Glutamatergic neuron (in vitro differentiated cells): Measurements from ENCODE around the gene NOCT. TPM values are rescaled to one million over a fixed set of nuclear protein-coding genes. Genes with fewer than 3 reads are reported as not detected.
"Not testable (repeated sequence)": the region's sequence is repeated elsewhere in the genome, so short reads cannot be mapped to it uniquely, and the experiment has no call there.

Experiments
- DNase-seq: peaks from one replicate; pipeline ENCODE4 v3.0.0; 2022
- H3K27ac Mint-ChIP-seq: one replicate; pipeline ENCODE4 v1.8.0; 2020; ENCODE audit warnings: mild to moderate bottlenecking, mixed read lengths, inconsistent platforms; ENCODE audit not compliant: unreplicated experiment
- H3K27me3 Mint-ChIP-seq: one replicate; pipeline ENCODE4 v1.8.0; 2020; ENCODE audit warnings: mild to moderate bottlenecking, moderate library complexity, mixed read lengths, inconsistent platforms; ENCODE audit not compliant: unreplicated experiment
- H3K36me3 Mint-ChIP-seq: one replicate; pipeline ENCODE4 v1.8.0; 2020; ENCODE audit warnings: mild to moderate bottlenecking, mixed read lengths, inconsistent platforms; ENCODE audit not compliant: unreplicated experiment
- H3K4me1 Mint-ChIP-seq: one replicate; pipeline ENCODE4 v1.8.0; 2020; ENCODE audit warnings: mild to moderate bottlenecking, low read depth, mixed read lengths, inconsistent platforms; ENCODE audit not compliant: unreplicated experiment
- H3K4me3 Mint-ChIP-seq: one replicate; pipeline ENCODE4 v1.8.0; 2020; ENCODE audit warnings: mild to moderate bottlenecking, mixed read lengths, inconsistent platforms; ENCODE audit not compliant: unreplicated experiment
- H3K9me3 Mint-ChIP-seq: one replicate; pipeline ENCODE4 v1.8.0; 2020; ENCODE audit warnings: mild to moderate bottlenecking, moderate library complexity, mixed read lengths, inconsistent platforms; ENCODE audit not compliant: unreplicated experiment
- total RNA-seq: library from RNA; stranded (reverse); fragmentation: NEBNext Ultra II Directional; extraction: Animal tissue kit (Norgen Biotek cat#: 25700); gene quantifications from one replicate; pipeline ENCODE4 v1.2.1, GENCODE V29; 2021; ENCODE audit not compliant: unreplicated experiment
- TF ChIP-seq, protein P1 (sequence below): fragments of 200-600 bp; sonication (generic); IDR thresholded peaks from one replicate; pipeline ENCODE4 v1.5.0; 2021; ENCODE audit not compliant: partially characterized antibody, unreplicated experiment

The NOCT gene
- total RNA-seq, 1 donor from 2014 or later: 39.1 TPM

DNA sequence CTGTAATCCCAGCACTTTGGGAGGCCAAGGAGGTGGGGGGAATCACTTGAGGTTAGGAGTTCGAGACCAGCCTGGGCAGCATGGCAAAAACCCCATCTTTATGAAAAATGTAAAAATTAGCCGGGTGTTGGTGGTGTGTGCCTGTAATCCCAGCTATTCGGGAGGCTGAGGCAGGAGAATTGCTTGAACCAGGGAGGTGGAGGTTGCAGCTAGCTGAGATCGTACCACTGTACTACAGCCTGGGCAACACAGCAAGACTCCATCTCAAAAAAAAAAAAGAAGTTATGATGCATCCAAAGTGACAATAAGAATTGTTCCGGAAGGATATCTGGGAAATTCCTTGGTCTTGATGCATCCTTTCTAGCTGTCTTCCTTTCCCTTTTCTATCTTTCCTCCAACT is 7.3 kb downstream of the NOCT start:
- H3K27ac Mint-ChIP-seq: no peak overlapping the region
- no peak overlapping the region for H3K4me3 Mint-ChIP-seq
- TF ChIP-seq, protein P1, sequence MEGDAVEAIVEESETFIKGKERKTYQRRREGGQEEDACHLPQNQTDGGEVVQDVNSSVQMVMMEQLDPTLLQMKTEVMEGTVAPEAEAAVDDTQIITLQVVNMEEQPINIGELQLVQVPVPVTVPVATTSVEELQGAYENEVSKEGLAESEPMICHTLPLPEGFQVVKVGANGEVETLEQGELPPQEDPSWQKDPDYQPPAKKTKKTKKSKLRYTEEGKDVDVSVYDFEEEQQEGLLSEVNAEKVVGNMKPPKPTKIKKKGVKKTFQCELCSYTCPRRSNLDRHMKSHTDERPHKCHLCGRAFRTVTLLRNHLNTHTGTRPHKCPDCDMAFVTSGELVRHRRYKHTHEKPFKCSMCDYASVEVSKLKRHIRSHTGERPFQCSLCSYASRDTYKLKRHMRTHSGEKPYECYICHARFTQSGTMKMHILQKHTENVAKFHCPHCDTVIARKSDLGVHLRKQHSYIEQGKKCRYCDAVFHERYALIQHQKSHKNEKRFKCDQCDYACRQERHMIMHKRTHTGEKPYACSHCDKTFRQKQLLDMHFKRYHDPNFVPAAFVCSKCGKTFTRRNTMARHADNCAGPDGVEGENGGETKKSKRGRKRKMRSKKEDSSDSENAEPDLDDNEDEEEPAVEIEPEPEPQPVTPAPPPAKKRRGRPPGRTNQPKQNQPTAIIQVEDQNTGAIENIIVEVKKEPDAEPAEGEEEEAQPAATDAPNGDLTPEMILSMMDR: no peak
- H3K4me1 Mint-ChIP-seq: peaks cover 28% of the 10 kb centered on the region
- H3K36me3 Mint-ChIP-seq: no peaks in the 10 kb centered on the region
- no peak for DNase-seq
- H3K27me3 Mint-ChIP-seq: peaks cover 9% of the 10 kb centered on the region
- H3K9me3 Mint-ChIP-seq: peaks cover 12% of the 10 kb centered on the region

DNA sequence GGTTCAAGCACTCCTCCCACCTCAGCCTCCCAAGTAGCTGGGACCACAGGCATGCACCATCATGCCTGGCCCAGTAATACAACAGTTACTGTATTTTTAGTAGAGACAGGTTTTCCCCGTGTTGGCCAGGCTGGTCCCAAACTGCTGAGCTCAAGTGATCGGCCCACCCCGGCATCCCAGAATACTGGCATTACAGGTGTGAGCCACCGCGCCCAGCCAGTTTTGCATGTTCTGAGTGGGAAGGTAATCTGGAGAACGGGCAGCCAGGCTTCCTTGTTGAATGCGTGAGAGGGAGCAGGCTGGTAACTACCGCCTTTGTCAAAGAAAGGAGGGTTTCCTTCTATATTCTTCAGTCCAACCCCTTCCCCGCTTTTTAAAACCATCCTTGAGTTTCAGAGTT is 9.1 kb downstream of the NOCT start:
- H3K36me3 Mint-ChIP-seq: no peaks in the 10 kb centered on the region
- peaks cover 1% of the 10 kb centered on the region for H3K27me3 Mint-ChIP-seq
- no peak overlapping the region for H3K27ac Mint-ChIP-seq
- no peak overlapping the region for H3K4me3 Mint-ChIP-seq
- peaks cover under 1% of the 10 kb centered on the region for H3K9me3 Mint-ChIP-seq
- TF ChIP-seq, protein P1: no peak
- H3K4me1 Mint-ChIP-seq: peaks cover 25% of the 10 kb centered on the region
- DNase-seq: no peak

DNA sequence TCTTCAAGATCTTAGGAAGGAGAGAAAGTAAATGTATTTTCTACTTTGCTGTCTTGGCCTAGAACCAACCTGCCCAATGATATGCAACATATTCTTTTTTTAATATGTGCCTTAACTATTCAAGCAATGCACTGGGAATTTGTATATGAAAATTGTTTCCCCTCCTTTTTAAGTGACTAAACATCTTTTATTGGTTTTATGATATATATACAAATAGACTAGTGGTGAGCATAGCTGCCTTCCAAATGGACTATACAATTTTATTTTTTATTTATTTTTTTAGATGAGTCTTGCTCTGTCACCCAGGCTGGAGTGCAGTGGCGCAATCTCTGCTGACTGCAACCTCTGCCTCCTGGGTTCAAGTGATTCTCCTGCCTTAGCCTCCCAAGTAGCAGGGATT is 10.3 kb downstream of the NOCT start:
- Mint-ChIP-seq H3K36me3 (no peaks in the 10 kb centered on the region), H3K4me3 (no peak overlapping the region), H3K9me3 (no peaks in the 10 kb centered on the region), H3K27me3 (no peaks in the 10 kb centered on the region), H3K27ac (no peak overlapping the region), H3K4me1 (peaks cover 22% of the 10 kb centered on the region)
- TF ChIP-seq, protein P1: no peak
- DNase-seq: no peak

DNA sequence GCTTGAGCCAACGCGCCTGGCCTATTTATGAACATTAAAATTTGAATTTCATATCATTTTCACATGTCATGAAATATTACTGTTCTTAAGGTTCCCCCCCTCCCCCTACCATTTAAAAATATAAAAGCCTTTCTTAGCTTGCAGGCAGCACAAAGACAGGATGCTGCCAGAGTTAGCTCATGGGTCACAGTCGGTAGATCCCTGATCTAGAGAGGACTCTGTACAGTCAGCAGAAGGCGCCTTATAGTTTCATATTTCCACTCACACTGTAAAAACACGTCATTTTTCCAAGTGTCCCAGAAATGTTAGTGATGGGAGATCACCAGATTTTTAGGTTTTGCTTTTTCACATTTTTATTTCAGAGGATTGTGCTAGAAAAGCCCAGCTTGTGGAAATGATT is 12.2 kb downstream of the NOCT start:
- Mint-ChIP-seq H3K4me3 (no peak overlapping the region), H3K27ac (peak overlapping the region; percentile 52), H3K36me3 (no peaks in the 10 kb centered on the region), H3K9me3 (no peaks in the 10 kb centered on the region), H3K27me3 (no peaks in the 10 kb centered on the region), H3K4me1 (peaks cover 21% of the 10 kb centered on the region)
- TF ChIP-seq, protein P1: no peak
- no peak for DNase-seq

DNA sequence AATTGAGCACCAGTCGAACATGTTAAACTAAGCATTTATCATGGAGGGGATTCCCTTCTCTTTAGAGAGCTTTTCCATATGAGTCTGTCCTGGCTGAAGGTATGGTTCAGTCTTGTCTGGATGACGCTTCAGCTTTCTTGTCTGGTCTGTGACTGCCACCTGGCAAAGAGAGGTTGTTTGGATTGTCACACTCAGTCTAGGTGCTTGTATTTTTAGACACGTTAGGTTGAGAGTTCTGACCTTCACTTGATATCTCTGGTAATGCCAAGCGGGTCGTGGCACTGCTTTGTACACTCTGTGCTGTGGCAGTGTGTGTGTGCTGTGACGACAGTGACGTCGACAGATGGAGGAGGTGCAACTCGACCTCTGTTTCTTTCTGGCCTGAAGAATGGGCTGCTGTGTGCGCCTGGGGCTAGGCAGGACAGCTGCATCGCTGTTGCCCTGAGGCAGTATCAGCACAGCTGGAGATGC is 12.6 kb downstream of the NOCT start:
- H3K36me3 Mint-ChIP-seq: no peaks in the 10 kb centered on the region
- H3K4me3 Mint-ChIP-seq: peak overlapping the region; percentile 2
- peak; percentile 33 for DNase-seq
- H3K4me1 Mint-ChIP-seq: peaks cover 21% of the 10 kb centered on the region
- H3K27me3 Mint-ChIP-seq: no peaks in the 10 kb centered on the region
- peak overlapping the region; percentile 52 for H3K27ac Mint-ChIP-seq
- no peaks in the 10 kb centered on the region for H3K9me3 Mint-ChIP-seq
- TF ChIP-seq, protein P1: no peak

DNA sequence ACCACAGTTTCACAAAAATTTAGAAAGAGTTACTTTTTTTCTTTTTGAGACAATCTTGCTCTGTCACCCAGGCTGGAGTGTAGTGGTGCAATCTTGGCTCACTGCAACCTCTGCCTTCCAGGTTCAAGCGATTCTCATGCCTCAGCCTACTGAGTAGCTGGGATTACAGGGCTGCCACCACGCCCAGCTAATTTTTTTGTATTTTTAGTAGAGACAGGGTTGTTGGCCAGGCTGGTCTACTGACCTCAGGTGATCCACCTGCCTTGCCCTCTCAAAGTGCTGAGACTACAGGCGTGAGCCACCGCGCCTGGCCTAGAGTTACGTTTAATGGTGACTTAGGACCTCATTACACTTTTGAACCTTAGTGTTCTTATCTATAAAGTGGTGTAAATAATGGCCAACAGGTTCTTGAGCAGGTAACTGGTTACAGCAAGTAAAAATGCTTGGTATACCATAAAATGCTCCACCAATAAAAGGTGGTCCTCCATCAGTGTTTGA is 14.3 kb downstream of the NOCT start:
- not testable (repeated sequence) for DNase-seq, H3K36me3 Mint-ChIP-seq, H3K27ac Mint-ChIP-seq, H3K9me3 Mint-ChIP-seq, H3K27me3 Mint-ChIP-seq, H3K4me3 Mint-ChIP-seq
- peaks cover 18% of the 10 kb centered on the region for H3K4me1 Mint-ChIP-seq
